ENCODE measurements around the gene FUT7.

FUT7 gene, protein sequence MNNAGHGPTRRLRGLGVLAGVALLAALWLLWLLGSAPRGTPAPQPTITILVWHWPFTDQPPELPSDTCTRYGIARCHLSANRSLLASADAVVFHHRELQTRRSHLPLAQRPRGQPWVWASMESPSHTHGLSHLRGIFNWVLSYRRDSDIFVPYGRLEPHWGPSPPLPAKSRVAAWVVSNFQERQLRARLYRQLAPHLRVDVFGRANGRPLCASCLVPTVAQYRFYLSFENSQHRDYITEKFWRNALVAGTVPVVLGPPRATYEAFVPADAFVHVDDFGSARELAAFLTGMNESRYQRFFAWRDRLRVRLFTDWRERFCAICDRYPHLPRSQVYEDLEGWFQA

DNA sequence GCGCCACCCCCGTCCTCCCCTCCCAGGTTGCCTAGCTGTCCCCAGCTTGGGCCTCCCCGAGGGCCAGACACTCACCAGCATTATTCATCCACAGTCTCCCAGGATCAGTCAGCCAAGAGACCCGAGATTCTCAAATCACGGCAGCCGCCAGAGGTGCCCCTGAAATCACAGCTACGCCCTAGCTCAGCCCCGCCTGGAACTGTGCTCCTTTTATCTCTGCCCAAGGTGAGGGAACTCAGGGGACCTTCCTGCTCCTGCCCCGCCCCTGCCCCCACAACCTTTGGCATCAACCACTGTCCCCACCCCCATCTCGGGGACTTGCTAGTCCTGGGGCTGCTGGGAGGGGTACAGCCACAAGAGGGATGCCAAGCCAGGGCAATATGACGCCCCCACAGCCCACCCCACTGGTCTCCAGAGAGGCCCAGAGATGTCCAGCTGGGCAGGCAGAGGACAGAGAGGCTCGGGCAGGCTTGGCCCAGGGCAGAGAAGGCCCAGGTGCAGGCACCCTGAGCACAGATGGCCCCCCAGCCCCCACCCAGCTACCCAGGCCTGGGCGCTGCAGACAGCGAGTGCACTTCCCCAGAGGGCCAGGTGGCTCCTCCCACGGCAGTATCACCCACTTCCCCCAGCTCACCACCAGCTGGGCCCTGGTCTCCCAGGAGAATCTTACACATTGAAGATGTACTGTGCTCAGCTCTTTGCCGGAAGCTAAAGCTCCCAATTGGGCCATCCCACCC lies at the start of gene FUT7:
Gene FUT7 (minus strand): TSS at position 185 of the 737 bp plus-strand sequence. CDS start 97 bp downstream, at position 88.
- DNase-seq: no peak

GRCh38 chr9:137080260-137081122 lies 48.6 kb upstream of the FUT7 start:
- DNase-seq: no peak

DNA sequence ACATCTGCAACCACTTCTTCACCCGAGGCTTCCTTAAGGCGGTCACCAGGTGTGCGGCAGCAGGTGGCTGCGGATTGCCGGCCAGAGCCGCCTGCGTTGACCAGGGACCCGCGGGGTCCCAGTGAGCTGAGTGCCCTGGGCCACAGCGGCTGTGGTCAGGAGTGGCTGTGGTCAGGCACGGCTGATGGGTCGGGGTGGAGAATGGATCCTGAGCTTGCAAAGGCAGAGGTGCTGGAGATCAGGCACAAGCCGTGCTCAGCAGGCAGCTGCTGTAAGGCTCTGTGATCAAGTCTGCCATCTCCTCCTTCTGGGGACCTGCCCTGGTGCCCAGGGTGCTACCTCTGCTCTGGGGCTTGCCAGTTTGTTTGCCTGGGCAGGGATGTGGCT lies 47.5 kb upstream of the FUT7 start:
- DNase-seq: no peak

GRCh38 chr9:137078701-137079400 lies 47.0 kb upstream of the FUT7 start:
- DNase-seq: no peak

- no peak for DNase-seq
These were observed 46.1 kb upstream of the FUT7 start for GRCh38 chr9:137077758-137078693.

DNA sequence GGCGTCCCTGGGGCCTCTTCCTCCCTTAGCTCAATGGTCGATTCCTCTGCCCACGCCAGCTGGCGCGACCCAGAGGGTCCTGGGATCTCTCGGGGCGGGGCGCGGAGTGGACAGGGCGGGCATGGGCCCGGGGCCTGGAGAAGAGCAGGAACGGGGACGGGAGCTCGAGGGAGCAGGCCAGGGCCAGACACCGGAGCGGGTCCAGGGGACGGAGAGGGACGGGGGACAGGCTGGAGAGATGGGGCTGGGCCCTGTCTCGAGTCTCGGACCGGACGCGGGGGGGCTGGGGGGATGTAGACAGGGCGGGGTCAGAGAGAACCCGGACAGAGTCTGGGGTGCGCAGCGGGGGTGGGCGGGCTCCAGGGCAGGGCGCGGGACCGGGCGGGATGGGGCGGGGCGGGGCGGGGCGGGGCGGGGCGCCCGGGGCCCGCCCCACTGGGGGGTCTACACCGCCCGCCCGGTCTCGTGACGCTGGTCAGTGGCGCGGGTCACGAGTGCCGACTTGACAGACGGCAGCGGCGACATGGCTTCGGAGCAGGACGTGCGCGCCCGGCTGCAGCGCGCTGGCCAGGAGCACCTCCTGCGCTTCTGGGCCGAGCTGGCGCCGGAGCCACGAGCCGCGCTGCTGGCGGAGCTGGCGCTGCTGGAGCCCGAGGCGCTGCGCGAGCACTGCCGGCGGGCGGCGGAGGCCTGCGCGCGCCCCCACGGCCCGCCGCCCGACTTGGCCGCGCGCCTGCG lies 45.3 kb upstream of the FUT7 start, which contains the start of gene UAP1L1:
Gene UAP1L1 (plus strand): TSS at position 508 of the 738 bp plus-strand sequence. CDS start 16 bp downstream, at position 524.
- peak; percentile 29 to 39 for DNase-seq

DNA sequence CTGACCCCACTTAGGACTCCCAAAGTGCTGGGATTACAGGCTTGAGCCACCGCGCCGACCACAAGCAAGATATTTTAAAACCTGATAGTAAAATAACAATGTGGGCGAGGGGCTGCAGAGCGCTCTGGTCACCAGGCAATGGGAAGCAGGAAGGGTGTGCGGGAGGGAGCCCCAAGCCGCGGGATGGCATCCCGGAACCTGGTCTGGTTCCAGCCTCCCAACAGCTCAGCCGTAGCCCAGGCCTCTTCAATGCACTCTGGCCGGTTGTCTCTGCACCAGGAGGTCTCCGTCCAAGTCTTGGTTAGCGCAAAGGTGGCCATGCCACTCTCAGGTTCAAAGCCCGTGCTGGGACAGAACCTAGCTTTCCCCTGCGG lies 44.7 kb upstream of the FUT7 start:
- no peak for DNase-seq

GRCh38 chr9:137075275-137075775 lies 43.4 kb upstream of the FUT7 start:
- DNase-seq: no peak

DNA sequence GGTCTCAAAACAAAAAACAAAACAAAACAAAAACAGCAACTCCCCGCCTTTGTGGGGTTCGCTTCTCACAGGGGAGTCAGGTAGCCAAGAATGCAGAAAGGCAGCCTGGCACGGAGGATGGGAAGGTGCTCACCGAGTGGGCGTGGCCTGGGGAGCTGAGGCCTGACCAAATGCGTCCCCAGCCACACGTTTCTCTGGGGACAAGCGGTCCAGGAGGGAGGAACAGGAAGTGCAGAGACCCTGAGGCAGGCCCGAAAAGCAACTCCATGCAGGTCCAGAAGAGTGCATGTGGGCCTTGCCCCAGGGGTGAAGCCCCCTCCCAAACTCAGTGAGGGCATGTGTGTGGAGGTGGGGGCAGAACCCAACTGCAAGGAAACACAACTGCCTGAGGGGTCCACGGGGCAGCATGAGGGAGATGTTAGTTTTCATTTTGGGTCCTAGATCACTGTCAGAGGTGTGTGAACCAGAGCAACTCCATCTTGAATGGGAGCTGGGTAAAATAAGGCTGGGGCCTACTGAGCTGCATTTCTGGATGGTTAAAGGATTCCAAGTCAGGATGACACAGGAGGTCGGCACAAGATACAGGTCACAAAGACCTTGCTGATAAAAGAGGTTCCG lies 42.9 kb upstream of the FUT7 start:
- DNase-seq: no peak

- DNase-seq: no peak
These were observed 42.1 kb upstream of the FUT7 start for GRCh38 chr9:137073992-137074399.

DNA sequence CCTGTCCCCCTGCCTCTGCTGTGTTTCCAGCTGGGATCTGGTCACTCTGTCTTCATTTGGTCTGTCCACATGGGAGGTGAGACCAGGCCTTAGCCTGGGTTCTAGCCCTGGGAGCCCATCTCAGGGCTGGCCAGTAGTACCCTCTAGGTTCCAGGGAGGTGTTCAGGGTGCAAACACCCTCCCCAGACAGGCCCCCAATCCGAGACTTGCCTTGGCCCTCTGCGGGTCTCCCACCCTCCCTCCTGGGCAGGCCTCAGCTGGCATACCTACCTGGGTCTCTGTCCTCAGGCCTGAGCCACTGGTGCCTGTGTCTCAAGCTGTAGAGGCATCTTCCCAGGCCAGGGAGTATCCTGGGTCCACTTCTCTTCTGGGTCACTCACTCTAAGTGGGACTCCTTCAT lies 39.4 kb upstream of the FUT7 start:
- no peak for DNase-seq

- no peak for DNase-seq
These were observed 39.0 kb upstream of the FUT7 start for GRCh38 chr9:137070906-137071275.

- peak; percentile 64 to 72 for DNase-seq
These were observed 38.5 kb upstream of the FUT7 start, which contains the start of gene SAPCD2 for GRCh38 chr9:137070201-137070905. Gene SAPCD2 (minus strand): TSS chr9:137070557. CDS start chr9:137070460, 97 bp downstream.

- no peak for DNase-seq
These were observed 37.7 kb upstream of the FUT7 start for GRCh38 chr9:137069508-137070091.

- no peak for DNase-seq
These were observed 36.9 kb upstream of the FUT7 start for GRCh38 chr9:137068539-137069507.

- peak; percentile 84 for DNase-seq
These were observed 36.1 kb upstream of the FUT7 start for GRCh38 chr9:137067860-137068538.
